LHCN-M2 (cell line): ENCODE results near the gene OR6N1. TPM values are rescaled to one million over a fixed set of nuclear protein-coding genes. Genes with fewer than 3 reads are reported as not detected.

ENCODE experiments used
- DNase-seq: peaks from one replicate; pipeline ENCODE4 v3.0.0-alpha.2; 2012; ENCODE audit warnings: low read depth
- polyA plus RNA-seq: library from polyadenylated mRNA; unstranded; fragments of >200 nt; gene quantifications from one replicate; pipeline ENCODE4 v1.2.1, GENCODE V29; 2012; ENCODE audit warnings: missing spikeins
- total RNA-seq: library from RNA; depleted of rRNA; stranded (reverse); fragments of >200 nt; gene quantifications from 2 replicates; pipeline ENCODE4 v1.2.3, GENCODE V29; 2014; rRNA removed

Gene OR6N1, protein sequence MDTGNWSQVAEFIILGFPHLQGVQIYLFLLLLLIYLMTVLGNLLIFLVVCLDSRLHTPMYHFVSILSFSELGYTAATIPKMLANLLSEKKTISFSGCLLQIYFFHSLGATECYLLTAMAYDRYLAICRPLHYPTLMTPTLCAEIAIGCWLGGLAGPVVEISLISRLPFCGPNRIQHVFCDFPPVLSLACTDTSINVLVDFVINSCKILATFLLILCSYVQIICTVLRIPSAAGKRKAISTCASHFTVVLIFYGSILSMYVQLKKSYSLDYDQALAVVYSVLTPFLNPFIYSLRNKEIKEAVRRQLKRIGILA
- total RNA-seq: not detected in 2 replicates
- polyA plus RNA-seq: not detected

DNA sequence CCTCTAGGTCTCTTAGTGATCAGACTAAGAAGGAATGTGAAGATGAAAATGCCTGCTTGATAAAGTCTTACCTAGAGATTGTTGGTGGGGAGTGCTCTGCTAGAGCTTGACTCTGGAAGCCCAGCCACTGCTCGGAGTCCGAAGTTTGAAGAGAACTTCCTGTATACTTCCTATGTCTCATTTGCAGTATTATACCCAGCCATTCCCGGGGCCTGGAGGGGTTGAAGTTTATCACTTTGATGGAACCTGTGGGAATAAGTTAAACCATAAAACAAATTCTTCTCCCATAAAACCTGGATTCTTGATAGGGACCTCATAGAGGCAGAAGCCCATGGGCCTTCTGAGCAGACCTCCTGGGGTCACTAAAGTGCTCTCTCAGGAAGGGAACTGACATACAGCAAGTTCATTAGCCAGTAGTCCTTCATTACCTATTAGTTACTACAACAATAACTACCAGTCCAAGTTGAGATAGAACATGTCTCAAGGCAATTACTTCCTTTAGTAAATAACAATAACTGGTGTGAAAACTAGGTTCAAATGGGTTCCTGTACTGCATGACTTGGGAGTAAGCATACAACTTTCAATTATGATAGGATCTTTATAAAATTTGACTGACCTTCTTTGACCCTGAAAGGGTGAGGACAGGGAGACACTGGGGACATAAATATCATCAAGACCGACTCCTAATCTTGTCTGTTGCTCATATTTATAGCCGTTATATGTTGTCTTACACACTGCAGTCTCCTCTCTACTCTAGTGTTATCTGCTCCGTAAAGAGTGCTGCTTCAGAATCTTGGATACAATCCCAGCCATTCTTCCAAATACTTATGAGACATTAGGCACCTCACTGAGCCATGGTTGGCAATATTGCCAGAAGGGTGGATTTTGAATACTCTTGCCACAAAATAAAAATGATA is at the start of gene OR6N1:
OR6N1 (minus strand) TSS at position 246 of the 917 bp plus-strand sequence. CDS start 5,513 bp downstream, outside the sequence.
- DNase-seq: no peak

DNA sequence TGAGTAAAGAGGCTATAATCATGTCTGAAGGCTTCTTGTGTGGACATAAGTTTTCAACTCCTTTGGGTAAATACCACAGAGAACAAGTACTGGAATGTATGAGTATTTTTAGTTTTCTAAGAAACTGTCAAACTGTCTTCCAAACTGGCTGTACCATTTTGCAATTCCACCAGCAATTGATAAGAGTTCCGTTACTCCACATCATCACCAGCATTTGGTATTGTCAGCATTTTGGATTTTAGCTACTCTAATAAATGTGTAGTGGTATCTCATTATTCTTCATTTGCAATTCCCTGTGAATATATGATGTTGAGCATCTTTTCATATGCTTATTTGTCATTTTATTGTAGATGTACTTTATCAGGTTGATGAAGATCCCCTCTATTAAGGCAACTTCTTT is 49.7 kb upstream of the OR6N1 start:
- no peak for DNase-seq

DNA sequence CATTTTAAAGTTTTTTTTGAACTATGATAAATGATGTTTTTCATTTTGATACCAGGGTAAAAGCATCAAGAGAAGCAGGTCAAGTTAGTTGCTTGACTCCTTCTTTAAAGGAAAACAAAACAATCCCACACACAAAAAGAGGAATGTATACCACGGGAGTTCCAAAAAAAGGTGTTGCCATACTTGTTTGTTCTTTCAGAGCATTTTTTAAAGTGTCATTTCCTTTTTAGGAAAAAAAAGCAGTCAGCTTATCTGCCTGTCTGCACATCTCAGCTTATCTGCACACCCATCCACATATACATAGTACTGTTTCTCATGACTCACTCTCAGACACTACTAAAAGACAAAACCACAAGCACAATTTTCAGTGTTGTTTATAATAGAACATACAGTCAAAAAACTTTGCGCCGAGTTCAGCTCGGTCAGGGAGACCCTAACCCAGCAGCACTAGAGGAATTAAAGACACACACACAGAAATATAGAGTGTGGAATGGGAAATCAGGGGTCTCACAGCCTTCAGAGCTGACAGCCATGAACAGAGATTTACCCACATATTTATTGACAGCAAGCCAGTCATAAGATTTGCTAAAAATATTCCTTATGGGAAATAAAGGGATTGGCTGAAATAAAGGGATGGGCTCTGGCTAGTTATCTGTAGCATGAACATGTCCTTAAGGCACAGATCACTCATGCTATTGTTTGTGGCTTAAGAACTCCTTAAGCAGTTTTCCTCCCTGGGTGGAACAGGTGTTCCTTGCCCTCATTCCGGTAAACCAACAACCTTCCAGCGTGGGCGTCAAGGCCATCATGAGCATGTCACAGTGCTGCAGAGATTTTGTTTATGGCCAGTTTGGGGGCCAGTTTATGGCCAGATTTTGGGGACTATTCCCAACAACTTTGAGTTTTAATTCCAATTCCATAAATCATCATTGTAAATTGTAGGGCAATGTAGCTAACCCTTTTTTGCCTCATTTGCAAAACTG is 47.8 kb upstream of the OR6N1 start:
- no peak for DNase-seq

DNA sequence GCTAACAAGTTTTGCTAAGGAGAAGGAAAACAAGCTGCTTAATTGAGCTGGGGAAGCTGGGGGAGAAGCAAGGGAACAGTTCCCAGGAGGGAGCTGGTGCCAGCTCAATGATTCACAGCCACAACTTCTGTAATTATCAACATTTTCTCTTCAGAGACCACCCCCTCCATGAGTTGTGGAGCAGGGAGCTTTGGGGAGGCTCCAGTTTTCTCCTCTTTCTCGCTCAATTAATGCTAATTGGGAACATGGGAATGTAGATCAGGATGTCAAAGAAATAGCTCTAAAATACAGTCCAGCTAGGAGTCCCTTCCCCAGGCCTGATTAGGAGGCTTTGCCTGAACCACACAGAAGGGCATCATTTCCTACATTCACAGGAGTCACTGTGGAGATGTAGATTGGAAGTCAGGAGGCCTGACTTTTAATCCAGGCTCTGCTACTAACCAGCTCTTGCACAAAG is 47.0 kb upstream of the OR6N1 start:
- DNase-seq: no peak

DNA sequence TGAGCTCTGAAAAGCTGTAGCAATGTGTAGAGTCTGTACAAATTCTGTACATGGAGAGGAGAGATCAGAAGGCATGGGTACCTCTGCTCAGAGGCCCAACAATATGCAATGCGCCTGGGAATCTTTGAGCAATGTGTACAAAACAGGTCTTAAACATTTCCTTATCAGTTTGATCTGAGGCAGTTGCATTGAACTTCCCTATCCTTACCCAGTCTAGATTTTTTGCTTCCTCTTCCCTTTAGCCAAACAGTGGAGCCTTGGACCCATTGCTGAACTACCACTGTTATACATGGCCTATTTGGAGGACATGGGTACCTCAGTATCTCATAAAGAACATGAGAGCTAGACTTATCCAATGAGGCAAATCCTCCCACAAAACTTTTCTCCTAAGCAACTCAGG is 46.6 kb upstream of the OR6N1 start:
- DNase-seq: no peak

DNA sequence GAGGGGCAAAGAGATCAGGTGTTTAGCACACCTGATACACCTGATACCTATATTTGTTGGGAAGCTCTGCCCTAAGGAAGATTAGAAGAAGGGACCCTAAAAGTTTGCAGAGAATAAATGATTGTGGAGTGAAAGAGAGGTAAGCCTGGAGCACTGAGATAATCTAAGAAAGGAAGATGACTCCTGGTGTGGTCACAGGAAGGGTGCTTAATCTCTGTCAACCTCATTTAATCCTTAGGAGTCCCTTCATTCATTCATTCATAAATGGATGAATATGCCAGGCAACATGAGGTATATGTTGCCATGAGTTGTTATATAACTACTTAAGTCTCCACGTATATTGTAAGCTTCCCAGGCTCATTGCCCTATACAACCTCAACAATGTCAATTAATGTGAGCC is 43.0 kb upstream of the OR6N1 start:
- no peak for DNase-seq

DNA sequence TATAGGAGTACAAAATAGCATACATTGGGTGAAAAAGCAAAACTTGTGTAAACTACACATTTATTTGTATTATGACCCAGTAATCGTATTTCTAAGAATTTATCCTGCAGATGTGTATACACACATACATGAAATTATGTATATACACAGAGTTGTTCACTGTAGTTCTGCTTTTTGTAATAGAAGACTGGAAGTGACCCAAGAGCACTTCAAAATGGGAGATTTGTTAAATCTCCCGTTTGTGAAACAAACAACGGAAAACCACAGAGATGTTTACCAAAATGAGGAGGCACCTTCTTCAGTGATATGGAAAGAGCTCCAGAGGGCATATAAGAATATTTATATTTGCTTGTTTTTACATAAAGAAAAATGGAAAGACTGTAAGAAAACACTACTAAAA is 41.2 kb upstream of the OR6N1 start:
- DNase-seq: no peak

DNA sequence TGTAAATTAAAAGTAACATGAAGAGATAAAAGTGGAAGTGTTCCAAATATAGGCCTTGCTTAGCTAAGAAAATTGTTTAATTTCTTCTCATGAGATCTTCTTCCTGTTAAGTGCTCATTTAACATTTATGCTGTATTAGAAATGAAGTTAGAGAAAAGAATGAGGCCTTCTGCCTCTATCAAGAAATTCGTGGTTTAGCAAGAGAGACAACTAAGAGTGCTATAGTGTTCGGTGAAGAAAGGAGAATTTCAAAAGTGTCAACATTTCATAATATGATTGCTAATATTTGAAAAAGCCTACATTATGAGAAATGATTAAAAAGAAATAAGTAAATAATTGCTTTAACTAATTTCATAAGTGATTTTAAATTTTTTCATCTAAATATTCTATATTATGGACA is 40.3 kb upstream of the OR6N1 start:
- no peak for DNase-seq

DNA sequence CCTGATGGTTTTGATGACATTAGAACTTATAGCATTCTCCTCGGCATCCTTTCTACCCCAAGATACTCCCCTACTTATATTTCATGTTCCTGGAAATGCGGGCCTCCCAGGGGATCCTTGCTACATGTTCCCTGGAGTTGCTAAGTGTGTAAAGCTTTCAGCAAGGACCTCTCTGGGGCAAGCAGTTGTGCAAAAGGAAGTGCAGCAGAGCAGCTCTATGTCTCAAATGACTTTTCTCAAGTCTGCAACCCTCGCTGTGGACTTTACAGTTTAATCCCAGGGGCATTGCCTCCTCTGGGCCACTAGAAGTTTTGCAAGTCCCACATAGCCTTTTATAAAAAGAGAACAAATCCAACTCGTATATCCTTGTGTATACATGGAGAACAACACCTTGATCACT is 38.3 kb upstream of the OR6N1 start:
- no peak for DNase-seq

DNA sequence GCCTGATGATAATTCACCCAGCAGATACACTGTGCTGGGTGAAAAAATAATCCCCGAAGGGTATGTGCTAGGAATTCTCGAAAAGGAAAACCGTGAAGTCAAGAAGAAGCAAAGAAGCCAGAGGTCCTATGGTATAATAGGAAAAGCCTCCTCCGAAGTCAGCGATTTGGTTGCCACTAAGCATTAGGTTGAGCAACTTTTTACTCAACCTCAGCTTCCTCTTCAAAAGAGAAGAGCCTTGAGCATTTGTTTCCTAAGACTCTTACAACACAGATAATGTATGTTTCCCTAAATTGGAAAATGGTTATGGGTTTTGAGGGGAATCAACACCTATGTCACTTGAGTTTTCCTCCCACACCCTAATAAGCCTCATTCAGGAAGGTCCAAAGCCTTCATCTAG is 37.9 kb upstream of the OR6N1 start:
- no peak for DNase-seq

DNA sequence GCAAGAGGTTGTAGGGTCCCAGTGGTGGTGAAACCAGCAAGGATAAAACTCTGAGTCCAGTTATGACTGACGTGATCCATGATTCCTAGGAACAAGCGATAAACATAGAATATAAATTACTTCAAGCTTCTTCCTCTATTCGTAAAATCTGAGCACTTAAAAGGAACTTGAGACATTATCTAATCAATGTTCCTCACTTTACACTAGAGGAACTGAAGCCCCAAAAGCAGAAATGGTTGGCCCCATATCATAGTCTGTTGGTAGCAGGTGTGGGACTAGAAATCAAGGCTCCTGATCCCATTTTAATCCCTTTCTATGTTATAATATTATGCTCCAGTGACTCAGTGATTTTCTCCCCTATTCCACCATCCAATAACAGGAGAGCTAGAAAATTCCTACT is 37.3 kb upstream of the OR6N1 start:
- DNase-seq: no peak

DNA sequence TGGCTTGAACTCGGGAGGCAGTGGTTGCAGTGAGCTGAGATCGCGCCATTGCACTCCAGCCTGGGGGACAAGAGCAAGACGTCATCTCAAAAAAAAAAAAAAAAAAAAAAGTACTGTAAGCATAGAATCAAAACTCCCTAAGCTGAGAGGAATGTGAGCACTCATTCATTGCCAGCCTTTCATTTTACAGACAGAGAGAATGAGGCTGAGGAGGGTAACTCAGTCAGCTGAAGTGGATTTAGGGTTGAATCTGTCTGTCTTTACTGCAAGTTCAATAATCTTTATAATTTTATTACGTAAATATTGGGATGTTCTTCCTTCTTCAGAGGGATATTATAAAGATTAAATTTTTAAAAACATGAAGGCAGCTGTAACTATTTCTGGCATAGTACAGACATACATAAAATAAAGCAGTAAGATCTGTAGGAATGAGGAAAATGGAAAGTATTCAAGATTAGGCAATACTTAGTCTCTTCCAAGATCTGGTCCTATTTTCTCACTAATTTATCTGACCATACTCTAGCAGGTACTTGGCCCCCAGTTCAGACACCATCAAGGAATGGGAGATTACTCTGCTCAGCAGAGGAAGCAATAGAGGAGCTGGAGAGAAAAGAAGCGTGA is 35.0 kb upstream of the OR6N1 start:
- no peak for DNase-seq

DNA sequence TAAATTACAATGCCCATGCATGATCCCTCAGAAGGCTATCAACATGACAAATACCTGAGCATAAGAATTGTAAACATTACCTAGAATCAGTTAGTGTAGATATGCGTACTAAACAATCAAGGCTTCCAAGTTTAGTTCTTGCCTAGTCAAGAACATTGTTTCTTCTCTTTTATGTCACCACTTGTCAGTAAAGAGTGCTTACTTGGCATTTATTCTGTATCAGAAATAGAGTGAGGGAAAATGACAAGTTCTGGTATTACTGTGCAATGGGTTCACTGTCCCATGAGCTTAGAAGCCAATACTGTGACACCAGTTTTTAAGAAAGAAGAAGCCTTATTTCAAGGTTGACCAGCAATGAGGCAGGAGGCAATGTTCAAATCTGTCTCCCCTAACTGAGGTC is 31.7 kb upstream of the OR6N1 start:
- DNase-seq: no peak

DNA sequence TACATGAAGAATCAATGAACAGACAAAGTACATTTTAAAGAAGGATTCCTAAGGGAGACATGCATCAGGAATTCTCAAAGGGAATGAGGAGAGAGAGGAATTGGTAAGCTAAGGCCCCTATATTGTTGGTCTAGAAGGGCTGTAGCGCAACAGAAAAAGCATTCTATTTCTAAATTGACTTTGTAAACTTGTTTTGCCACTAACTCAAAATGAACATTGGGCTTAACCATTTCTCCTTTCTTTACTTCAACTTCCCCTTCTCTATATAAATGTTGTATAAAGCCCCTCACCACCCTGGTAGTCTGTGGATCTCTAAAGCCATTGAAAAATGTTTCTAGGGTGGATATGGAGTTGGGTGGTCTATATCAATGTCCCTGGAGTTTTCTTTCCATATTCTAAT is 29.4 kb upstream of the OR6N1 start:
- DNase-seq: no peak

DNA sequence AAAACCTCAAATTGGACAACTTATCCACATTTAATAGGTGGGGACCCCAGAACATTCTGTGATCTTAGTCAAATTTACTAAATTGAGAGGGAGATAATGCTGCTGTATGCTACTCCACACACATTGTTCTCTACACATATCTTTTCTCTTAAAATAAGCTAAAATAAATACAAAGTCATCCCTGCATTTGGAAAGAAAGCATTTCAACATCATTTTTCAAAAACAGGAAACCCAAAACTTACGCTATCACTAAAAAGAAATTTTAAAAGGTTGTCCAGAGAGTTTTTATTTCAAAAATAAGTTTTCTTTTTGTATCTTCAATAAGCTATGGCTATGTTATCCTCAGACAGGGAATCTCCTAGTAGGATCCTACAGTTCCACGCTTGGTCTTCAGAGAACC is 28.5 kb upstream of the OR6N1 start:
- DNase-seq: no peak

DNA sequence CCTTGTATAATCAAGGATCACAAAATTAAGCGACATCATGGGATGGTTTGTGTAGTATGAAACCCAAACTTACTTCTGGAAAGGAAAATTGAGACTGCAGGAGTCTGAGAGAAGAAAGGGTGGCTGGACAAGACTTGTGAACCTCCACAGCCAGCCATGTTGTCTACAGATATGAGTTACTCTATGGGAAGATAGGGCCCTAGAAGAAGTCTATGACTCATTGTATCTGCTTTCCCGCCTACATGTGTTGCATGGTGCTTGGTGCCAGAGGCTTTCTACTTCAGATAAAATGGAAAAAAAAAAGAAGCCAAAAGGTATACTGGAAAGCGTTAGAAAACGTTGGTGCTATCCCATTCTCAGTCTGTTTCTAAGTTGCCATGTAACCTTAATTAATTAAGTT is 27.7 kb upstream of the OR6N1 start:
- no peak for DNase-seq

DNA sequence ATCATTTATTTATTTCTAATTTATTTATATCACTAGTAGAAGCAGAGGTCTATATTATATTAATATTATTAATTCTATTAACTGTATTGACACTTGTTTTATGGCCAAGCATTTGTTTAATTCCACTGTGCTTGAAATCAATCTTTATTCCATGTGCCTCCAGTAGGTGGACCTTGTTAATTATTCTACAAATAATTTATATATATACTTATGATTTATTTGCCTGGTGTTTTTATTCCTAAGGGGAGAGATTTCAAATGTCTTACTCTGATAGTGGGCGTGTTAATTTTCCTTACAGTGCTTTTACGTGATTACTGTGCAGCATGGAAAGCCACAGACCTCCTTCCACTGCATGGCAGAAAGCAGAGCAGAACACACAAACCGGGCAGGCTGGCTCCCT is 26.5 kb upstream of the OR6N1 start:
- DNase-seq: no peak

DNA sequence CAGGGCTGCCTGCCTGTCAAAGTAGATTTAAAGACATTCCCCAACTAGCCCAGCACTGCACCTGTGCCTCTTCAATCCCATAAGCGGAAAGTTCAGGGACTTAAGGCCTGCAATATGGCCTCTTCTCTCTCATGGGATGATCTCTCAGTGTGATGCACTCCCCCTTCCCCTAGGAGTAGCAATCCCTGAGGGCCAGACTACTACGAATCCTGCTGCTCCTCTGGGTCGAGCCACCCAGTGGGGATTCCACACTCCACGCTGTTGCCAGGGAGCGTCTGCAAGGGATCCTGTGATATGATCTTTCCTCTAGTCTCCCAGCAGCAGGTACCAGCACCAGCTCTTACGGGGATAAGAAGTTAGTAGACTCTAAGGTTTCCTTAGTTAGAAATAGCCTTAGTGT is 22.3 kb upstream of the OR6N1 start:
- no peak for DNase-seq

DNA sequence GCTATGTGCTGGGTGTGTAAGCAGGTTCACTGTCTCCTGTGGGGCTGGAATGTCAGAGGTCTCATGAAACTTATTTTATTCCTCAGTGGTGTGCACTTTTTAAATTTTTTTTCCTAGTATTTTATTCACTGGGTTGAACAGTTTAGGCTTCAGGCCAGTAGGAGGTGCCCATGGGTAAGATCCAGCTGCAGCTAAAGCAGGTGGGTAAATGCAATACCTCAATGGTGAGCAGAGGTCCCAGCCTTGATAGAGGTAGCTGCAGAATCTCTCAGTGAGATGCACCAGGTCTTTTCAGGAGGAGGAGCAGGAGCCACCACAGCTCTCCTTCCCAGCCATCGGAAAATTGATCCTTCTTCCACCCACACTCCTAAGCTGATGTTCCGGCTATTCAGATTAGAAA is 21.6 kb upstream of the OR6N1 start:
- no peak for DNase-seq

DNA sequence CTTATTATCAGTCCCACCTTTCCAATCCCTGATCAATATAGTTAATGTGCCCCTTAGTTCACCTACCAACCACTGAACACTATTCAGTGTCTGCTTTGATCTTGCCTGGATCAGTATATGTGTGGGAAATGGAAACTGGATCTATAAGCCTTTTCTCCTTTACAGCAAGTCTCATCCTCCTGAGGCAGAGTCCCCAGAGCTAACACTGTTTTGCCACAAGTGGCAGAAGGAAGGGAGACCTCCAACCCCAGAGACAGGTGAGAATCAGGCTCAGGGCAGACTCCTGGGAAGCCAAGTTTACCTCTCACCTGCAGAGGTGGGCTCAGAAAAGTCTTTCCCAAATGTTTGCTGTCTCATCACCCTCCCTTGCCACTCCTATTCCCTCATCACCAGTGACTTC is 9.1 kb upstream of the OR6N1 start, which contains the start of gene OR6N2:
OR6N2 (minus strand) TSS at position 101 of the 400 bp plus-strand sequence. CDS start 3,569 bp downstream, outside the sequence.
- DNase-seq: no peak

DNA sequence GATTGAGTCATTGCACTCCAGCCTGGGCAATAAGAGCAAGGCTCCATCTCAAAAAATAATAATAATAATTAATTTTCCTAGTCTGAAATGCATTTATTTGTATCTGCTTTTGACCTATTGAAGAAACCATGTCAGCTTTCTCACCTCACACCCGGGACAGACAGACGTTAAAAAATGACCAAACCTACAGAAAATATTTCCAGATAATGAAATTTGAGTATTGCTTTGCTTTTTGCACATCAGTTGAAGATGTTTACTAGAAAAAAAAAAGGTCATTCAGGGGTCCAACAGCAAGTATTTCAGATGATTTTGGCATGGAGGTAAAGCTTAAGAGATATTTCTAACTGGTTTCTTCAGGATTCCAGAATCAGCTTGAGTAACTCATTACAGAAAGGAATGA is 17.6 kb downstream of the OR6N1 start, which contains the start of gene OR6K6:
OR6K6 (plus strand) TSS at position 301 of the 400 bp plus-strand sequence. CDS start 168 bp downstream, outside the sequence.
- DNase-seq: no peak
